GM18499 (cell line): ENCODE results near the gene C8B.

ENCODE experiments used
- ATAC-seq: cut with Tn5 transposase; IDR thresholded peaks from one replicate; pipeline ENCODE4 v1.9.1; 2021; ENCODE audit warnings: moderate number of reproducible peaks; ENCODE audit not compliant: insufficient read depth, unreplicated experiment

The C8B gene

GRCh38 chr1:56934430-56935060 is 31.3 kb downstream of the C8B start:
- ATAC-seq, result no peak

- ATAC-seq, result no peak
Observed at GRCh38 chr1:56933606-56934005, 32.2 kb downstream of the C8B start.

GRCh38 chr1:56933161-56933560 is 32.7 kb downstream of the C8B start:
- ATAC-seq, result no peak

DNA sequence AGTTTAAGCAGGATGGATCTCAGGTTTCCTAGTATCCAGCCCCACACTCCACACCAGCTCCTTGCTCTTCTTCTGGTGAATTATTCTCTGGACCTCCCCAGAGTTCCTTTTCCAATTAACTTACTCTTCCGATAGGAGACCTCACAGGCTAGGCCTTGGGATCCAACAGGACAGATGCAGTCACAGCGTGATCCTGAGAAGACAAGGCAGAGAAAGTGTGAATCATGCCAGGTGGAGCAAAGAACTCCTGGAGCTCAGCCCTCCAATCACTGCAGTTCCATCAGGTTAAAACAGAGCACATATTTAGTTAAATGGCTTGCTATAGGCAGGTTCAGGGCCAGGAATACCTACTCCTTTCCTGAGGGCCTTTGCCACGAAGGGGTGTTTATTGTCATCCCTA is 34.1 kb downstream of the C8B start:
- ATAC-seq, result no peak

- no peak for ATAC-seq
Observed at GRCh38 chr1:56931211-56931610, 34.6 kb downstream of the C8B start.

- ATAC-seq, result no peak
Observed at GRCh38 chr1:56929492-56929891, 36.3 kb downstream of the C8B start.

- ATAC-seq, result no peak
Observed at GRCh38 chr1:56927986-56928385, 37.8 kb downstream of the C8B start.

DNA sequence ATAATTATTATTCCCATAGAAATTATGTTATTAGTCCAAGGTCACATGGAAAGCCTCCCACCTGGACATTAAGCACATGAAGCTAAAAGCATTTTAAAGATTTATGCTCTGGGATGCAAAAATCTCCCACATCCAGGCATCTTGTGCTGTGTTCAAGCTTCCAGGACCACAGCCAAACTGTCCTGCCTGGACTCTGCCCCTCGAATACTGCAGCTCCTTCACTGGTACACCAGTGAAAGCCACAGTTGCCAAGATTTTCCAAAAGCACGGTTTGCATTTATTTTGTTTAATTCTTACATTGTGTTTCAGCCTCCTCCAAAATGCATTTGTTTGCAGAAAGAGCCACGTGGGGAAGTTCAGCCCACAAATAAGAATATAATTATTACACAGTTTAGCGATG is 38.6 kb downstream of the C8B start:
- no peak for ATAC-seq

GRCh38 chr1:56925193-56925592 is 40.6 kb downstream of the C8B start:
- no peak for ATAC-seq

DNA sequence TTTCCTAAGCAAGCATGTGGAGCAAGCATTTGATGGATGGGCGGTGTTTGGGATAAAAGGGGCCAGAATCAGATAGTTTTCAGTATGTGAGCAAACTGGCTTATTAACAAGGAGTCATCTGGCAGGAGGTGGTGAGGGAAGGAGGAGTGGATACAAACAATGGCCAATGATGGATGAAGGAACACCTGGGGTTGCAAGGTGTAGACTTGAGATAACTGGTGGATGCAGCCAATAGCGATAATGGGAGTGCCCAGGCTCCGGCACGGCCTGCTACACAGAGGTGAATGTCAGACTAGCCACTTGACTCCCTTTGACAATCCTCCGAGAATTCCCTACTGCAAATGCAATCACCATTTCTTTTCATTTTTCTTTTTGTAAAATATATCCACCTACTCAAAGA is 41.7 kb downstream of the C8B start:
- no peak for ATAC-seq

DNA sequence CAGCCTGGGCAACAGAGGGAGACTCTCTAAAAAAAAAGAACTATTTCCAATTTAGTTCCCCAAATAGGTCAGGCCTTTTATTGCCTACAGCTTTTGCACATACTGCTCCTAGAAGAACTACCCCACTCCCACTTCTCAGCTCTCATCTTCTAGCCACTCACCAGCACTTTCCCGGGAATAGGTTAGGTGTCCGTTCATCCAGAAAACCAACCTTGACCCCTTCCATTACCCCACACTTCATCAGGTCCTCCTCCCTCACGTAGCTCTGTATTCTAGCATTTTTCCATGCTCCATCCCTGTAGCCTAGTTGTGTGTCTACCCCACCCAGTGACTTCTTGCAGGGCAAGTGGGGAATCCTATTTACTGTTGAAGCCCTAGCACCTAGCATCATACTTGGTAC is 42.6 kb downstream of the C8B start:
- no peak for ATAC-seq

- ATAC-seq, result no peak
Observed at GRCh38 chr1:56922507-56922906, 43.3 kb downstream of the C8B start.

- no peak for ATAC-seq
Observed at GRCh38 chr1:56922070-56922469, 43.7 kb downstream of the C8B start.

- ATAC-seq, result no peak
Observed at GRCh38 chr1:56921479-56921878, 44.3 kb downstream of the C8B start.

DNA sequence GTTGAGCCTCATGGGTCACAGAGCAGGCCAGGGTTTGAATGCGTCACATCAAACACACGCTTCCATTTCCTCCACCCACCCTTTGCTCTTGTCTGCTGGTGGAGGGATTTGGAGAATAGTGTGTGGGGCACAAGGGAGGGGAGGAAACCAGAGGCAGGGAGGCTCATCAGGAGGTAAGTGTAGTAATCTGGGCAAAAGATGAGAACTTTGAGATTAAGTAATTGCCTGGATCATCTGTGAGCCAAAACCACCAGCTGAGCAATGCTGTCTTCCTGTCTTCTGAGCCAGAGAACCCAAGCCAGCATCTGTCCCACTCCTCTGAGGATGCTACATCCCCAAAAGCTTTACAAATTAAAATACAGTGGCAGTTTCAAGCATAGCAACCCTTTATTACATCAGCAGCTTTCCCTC is 45.2 kb downstream of the C8B start:
- no peak for ATAC-seq

DNA sequence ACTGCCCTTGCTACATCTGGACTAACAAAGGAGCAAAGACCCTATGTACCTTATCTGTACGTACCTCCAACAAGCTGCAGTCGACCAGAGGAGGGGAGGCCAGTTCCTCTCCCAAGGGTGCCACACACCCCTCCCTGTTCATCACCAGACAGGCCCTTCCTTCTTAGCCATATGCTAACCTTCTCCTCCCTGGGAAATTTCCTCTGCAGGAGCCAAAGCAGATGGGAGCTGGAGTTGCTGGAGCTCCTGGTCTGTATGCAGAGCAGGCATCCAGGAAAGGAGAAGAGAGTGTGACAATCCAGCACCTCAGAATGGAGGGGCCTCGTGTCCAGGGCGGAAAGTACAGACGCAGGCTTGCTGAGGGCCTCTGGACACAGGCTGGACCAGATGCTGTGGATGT is 48.5 kb downstream of the C8B start:
- ATAC-seq, result no peak

DNA sequence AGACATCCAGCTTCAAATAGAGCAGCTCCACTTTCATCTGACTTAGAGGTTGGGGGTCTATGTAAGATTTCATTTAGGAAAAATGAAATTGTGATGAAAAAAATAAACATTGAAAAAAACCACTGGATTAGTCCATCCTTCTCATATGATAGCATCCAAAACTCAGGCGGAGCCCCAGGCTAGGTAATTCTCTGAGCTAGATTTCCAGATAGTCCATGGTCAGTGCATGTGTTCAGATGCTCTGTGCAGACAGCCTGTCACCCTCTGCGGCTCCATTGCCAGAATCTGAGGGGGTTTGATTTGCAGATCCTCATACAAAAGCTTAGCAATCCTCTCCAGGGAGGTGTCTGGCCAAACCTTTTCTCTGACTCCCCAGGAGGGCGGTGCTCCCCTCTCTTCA is 49.2 kb downstream of the C8B start:
- no peak for ATAC-seq

- no peak for ATAC-seq
Observed at GRCh38 chr1:56915960-56916359, 49.9 kb downstream of the C8B start.

GRCh38 chr1:56912325-56912724 is 53.5 kb downstream of the C8B start:
- no peak for ATAC-seq

DNA sequence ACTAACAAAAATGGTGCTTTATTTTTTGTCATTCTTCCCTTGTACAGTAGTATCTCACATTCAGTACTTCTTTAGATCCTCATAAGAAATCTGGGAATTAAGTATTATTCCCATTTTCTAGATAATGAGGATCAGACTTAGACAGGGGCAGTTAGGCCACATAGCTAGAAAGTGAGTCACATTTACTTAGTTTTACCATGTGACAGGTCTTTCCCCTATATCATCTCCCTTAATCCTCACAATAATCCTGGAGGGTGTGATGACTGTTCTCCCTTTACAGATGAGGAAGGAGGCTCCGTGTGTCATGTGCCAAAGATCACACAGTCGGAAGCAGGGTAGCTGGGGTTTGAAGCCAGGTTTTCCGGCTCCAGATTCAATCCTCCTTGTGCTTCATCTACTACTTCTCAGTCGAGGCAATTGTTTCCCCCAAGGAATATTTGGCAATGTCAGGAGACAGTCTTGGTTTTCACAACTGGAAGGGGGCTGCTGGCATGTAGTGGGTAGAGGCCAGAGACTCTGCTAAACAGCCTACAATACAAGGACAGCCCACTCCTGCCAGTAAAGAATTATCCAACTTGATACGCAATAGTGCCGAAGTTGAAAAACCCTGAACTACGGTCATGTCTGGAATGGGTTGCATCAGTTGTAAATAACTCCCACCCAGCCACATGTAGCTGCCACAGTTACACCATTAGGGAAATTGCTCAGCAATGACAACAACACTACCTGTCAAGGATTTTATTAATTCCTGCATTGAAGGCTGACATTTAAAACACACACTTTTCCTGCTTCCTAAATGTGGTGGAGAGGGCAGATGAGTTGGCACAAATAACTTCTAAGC is 54.5 kb downstream of the C8B start:
- ATAC-seq, result no peak

- no peak for ATAC-seq
Observed at GRCh38 chr1:56910441-56910985, 55.3 kb downstream of the C8B start.
